SK-N-SH (cell line): ENCODE results near the gene ARMH4. TPM values are rescaled to one million over a fixed set of nuclear protein-coding genes. Genes with fewer than 3 reads are reported as not detected.

Experiments
- CTCF ChIA-PET: fragments of 300-600, 350-600 bp; formaldehyde crosslinking; extraction: SDS; loops from one replicate; lab custom pipeline; 2021; lab: Yijun Ruan, JAX
- POLR2A ChIA-PET: fragments of 350-600 bp; sonication (Branson Sonifier 250); formaldehyde crosslinking; extraction: SDS; loops from one replicate; lab custom pipeline; 2020; ENCODE audit warnings: antibody characterized with exemption, inconsistent platforms; lab: Yijun Ruan, JAX
- DNase-seq: peaks from one replicate; pipeline ENCODE4 v3.0.0; 2012
- H2AFZ ChIP-seq: fragments of 200-600 bp; sonication (generic); 2 replicates; pipeline ENCODE4 v1.8.1; 2016; ENCODE audit warnings: antibody characterized with exemption, mild to moderate bottlenecking, low read depth
- H3F3A ChIP-seq: fragments of 200-600 bp; sonication (generic); replicated peaks from 2 replicates; pipeline ENCODE3; 2016; ENCODE audit warnings: antibody characterized with exemption, mild to moderate bottlenecking; ENCODE audit not compliant: insufficient read depth
- H3K27ac ChIP-seq, 2 experiments: fragments of 200-500 bp in 1 of 2; fragments of 200-600 bp in 1 of 2; sonication (Bioruptor generic) in 1 of 2; sonication (generic), shearing (Covaris generic) in 1 of 2; 2 replicates each; pipeline versions ENCODE4 v1.5.1 to v1.6.1; 2014 to 2016; ENCODE audit warnings: low read depth in 2 of 2, inconsistent platforms in 1 of 2, low read length in 1 of 2, mild to moderate bottlenecking in 1 of 2, mixed read lengths in 1 of 2
- H3K27me3 ChIP-seq: fragments of 200-600 bp; sonication (generic), shearing (Covaris generic); 2 replicates; pipeline ENCODE4 v1.6.1; 2016; ENCODE audit warnings: mixed run types; ENCODE audit not compliant: insufficient read depth
- H3K36me3 ChIP-seq, 2 experiments: fragments of 200-500 bp in 1 of 2; fragments of 200-600 bp in 1 of 2; sonication (Bioruptor generic) in 1 of 2; sonication (generic) in 1 of 2; replicated peaks in 1 of 2; 2 replicates each; pipeline versions ENCODE3 to v1.5.1; 2014 to 2016; ENCODE audit warnings: low read length in 1 of 2, mild to moderate bottlenecking in 1 of 2; ENCODE audit not compliant: insufficient read depth in 2 of 2, control insufficient read depth in 1 of 2
- H3K4me1 ChIP-seq, 2 experiments: fragments of 200-500 bp in 1 of 2; fragments of 200-600 bp in 1 of 2; sonication (Bioruptor generic) in 1 of 2; sonication (generic), shearing (Covaris generic) in 1 of 2; 2 replicates each; pipeline versions ENCODE4 v1.5.1 to v1.6.1; 2014 to 2016; ENCODE audit warnings: low read depth in 1 of 2, low read length in 1 of 2, mixed run types in 1 of 2; ENCODE audit not compliant: insufficient read depth in 2 of 2, control insufficient read depth in 1 of 2
- H3K4me2 ChIP-seq: fragments of 200-600 bp; sonication (generic), shearing (Covaris generic); 2 replicates; pipeline ENCODE4 v1.6.1; 2017; ENCODE audit warnings: mixed run types
- H3K4me3 ChIP-seq, 2 experiments: fragments of 200-500 bp in 1 of 2; fragments of 200-600 bp in 1 of 2; sonication (Bioruptor generic) in 1 of 2; sonication (generic), shearing (Covaris generic) in 1 of 2; 2 replicates each; pipeline versions ENCODE4 v1.5.1 to v1.8.1; 2014 to 2016; ENCODE audit warnings: low read depth in 2 of 2, inconsistent platforms in 1 of 2, low read length in 1 of 2, mild to moderate bottlenecking in 1 of 2, mixed read lengths in 1 of 2, moderate library complexity in 1 of 2
- H3K79me2 ChIP-seq: fragments of 200-600 bp; sonication (generic); 2 replicates; pipeline ENCODE4 v1.8.1; 2017; ENCODE audit warnings: mild to moderate bottlenecking; ENCODE audit not compliant: insufficient read depth
- H3K9ac ChIP-seq: fragments of 200-600 bp; sonication (generic); 2 replicates; pipeline ENCODE4 v1.6.1; 2017; ENCODE audit warnings: mixed run types
- H3K9me2 ChIP-seq: fragments of 200-600 bp; sonication (generic); 2 replicates; pipeline ENCODE4 v1.6.1; 2017; ENCODE audit warnings: mixed run types
- H3K9me3 ChIP-seq: fragments of 200-600 bp; sonication (generic); 2 replicates; pipeline ENCODE4 v1.6.1; 2017; ENCODE audit warnings: mixed run types, mild to moderate bottlenecking, moderate library complexity
- H4K20me1 ChIP-seq: fragments of 200-600 bp; sonication (generic); 2 replicates; pipeline ENCODE4 v1.6.1; 2017; ENCODE audit warnings: mild to moderate bottlenecking, mixed run types; ENCODE audit not compliant: insufficient read depth
- CTCF ChIP-seq: fragments of 200-600 bp; sonication (generic); IDR thresholded peaks from 2 replicates; pipeline ENCODE4 v1.6.1; 2017; ENCODE audit warnings: antibody characterized with exemption, mild to moderate bottlenecking, moderate library complexity
- EP300 ChIP-seq, 2 experiments: IDR thresholded peaks; 2 replicates each; pipeline versions ENCODE4 v1.4.0 to v1.6.1; 2012; ENCODE audit warnings: borderline replicate concordance in 1 of 2, low read depth in 1 of 2, low read length in 1 of 2
- EZH2phosphoT487 ChIP-seq: fragments of 200-600 bp; sonication (generic); IDR thresholded peaks from 2 replicates; pipeline ENCODE4 v1.6.1; 2017; ENCODE audit warnings: low read depth, mixed run types, mild to moderate bottlenecking, antibody characterized with exemption, moderate library complexity, borderline replicate concordance
- FOSL2 ChIP-seq: IDR thresholded peaks from 2 replicates; pipeline ENCODE4 v1.4.0; 2012; ENCODE audit warnings: low read depth, mild to moderate bottlenecking, moderate library complexity, borderline replicate concordance
- FOXM1 ChIP-seq: IDR thresholded peaks from 2 replicates; pipeline ENCODE4 v1.4.0; 2012; ENCODE audit warnings: low read depth, mild to moderate bottlenecking
- JUND ChIP-seq: IDR thresholded peaks from 2 replicates; pipeline ENCODE4 v1.4.0; 2012
- MAX ChIP-seq: IDR thresholded peaks from 2 replicates; pipeline ENCODE4 v1.4.0; 2012; ENCODE audit warnings: low read depth
- MEF2A ChIP-seq: IDR thresholded peaks from 2 replicates; pipeline ENCODE4 v1.4.0; 2012; ENCODE audit warnings: low read depth, borderline replicate concordance
- MXI1 ChIP-seq: IDR thresholded peaks from 2 replicates; pipeline ENCODE4 v1.6.1; 2012; ENCODE audit warnings: mild to moderate bottlenecking, low read depth, low read length, improper control_type of control experiment
- RCOR1 ChIP-seq: fragments of 150-350 bp; IDR thresholded peaks from 2 replicates; pipeline ENCODE4 v1.6.1; 2017; ENCODE audit warnings: antibody characterized with exemption, low read length
- RFX5 ChIP-seq: IDR thresholded peaks from 2 replicates; pipeline ENCODE4 v1.6.1; 2012; ENCODE audit warnings: mild to moderate bottlenecking, improper control_type of control experiment, low read length
- TAF1 ChIP-seq: IDR thresholded peaks from 2 replicates; pipeline ENCODE4 v1.6.1; 2012; ENCODE audit warnings: low read depth, mild to moderate bottlenecking, low read length, moderate library complexity, borderline replicate concordance
- USF2 ChIP-seq: fragments of 150-350 bp; IDR thresholded peaks from 2 replicates; pipeline ENCODE4 v1.6.1; 2017; ENCODE audit warnings: antibody characterized with exemption, low read length, low read depth, borderline replicate concordance
- WGBS: methylation state at CpG from one replicate; pipeline ENCODE4 v1.1.6; 2017; ENCODE audit warnings: low lambda C conversion rate; 5-methylcytosine and 5-hydroxymethylcytosine counted together
- polyA plus RNA-seq, 3 experiments: library from polyadenylated mRNA; depleted of rRNA; stranded (reverse); fragments of >200 nt; gene quantifications; 2 replicates each; pipeline ENCODE4 v1.2.3, GENCODE V29; 2012
- TF ChIP-seq, protein P1 (sequence below): fragments of 150-350 bp; IDR thresholded peaks from 2 replicates; pipeline ENCODE4 v1.6.1; 2016; ENCODE audit warnings: mild to moderate bottlenecking, low read depth, low read length

Gene ARMH4
- polyA plus RNA-seq, 1 of the 3 experiments (the other 2 are of a cell fraction): 0.39 TPM

- Histone ChIP-seq H3K4me2 (no peak overlapping the region), H3K4me1 (no peaks in the 10 kb centered on the region), H3K9me3 (no peaks in the 10 kb centered on the region), H3K79me2 (no peaks in the 10 kb centered on the region), H4K20me1 (no peaks in the 10 kb centered on the region), H3K27me3 (no peaks in the 10 kb centered on the region), H3K27ac (no peak overlapping the region), H3K9ac (no peak overlapping the region), H3K36me3 (no peaks in the 10 kb centered on the region), H3F3A (no peaks in the 10 kb centered on the region), H3K9me2 (no peaks in the 10 kb centered on the region), H2AFZ (no peak overlapping the region)
- DNase-seq: no peak
- whole genome bisulfite sequencing: 19% methylated on average over 2 of the region's 2 CpGs
- CTCF ChIA-PET: no interaction called here
- TF ChIP-seq USF2: no peak
- TF ChIP-seq EP300 (IDR thresholded peaks at IDR 0.05; ENCODE audit: borderline replicate concordance in 1 of 2, low read depth in 1 of 2, low read length in 1 of 2): no peak
- no peak for TF ChIP-seq FOSL2
- TF ChIP-seq RFX5: no peak
- TF ChIP-seq MXI1: no peak
- no peak for TF ChIP-seq FOXM1
- no peak for TF ChIP-seq RCOR1
- TF ChIP-seq, protein P1, sequence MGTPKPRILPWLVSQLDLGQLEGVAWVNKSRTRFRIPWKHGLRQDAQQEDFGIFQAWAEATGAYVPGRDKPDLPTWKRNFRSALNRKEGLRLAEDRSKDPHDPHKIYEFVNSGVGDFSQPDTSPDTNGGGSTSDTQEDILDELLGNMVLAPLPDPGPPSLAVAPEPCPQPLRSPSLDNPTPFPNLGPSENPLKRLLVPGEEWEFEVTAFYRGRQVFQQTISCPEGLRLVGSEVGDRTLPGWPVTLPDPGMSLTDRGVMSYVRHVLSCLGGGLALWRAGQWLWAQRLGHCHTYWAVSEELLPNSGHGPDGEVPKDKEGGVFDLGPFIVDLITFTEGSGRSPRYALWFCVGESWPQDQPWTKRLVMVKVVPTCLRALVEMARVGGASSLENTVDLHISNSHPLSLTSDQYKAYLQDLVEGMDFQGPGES: no peak
- no peak for TF ChIP-seq TAF1
- no peak for TF ChIP-seq EZH2phosphoT487
- TF ChIP-seq MAX: no peak
- TF ChIP-seq JUND: no peak
- TF ChIP-seq MEF2A: no peak
- no peak for TF ChIP-seq CTCF
- TF ChIP-seq, all 33 proteins: peak for 0
- no peak overlapping the region for H3K4me3 ChIP-seq
- POLR2A ChIA-PET: no interaction called here
These were observed 55.3 kb downstream of the ARMH4 start for GRCh38 chr14:58096731-58097130.
